HG02852 (cell line): Measurements from ENCODE around the gene ZNF76.
"Not testable (repeated sequence)": the region's sequence is repeated elsewhere in the genome, so short reads cannot be mapped to it uniquely, and the experiment has no call there.

Source experiments
- ATAC-seq: cut with Tn5 transposase; IDR thresholded peaks from one replicate; pipeline ENCODE4 v1.9.1; 2021; ENCODE audit warnings: mild to moderate bottlenecking, moderate library complexity; ENCODE audit not compliant: unreplicated experiment

Gene ZNF76

DNA sequence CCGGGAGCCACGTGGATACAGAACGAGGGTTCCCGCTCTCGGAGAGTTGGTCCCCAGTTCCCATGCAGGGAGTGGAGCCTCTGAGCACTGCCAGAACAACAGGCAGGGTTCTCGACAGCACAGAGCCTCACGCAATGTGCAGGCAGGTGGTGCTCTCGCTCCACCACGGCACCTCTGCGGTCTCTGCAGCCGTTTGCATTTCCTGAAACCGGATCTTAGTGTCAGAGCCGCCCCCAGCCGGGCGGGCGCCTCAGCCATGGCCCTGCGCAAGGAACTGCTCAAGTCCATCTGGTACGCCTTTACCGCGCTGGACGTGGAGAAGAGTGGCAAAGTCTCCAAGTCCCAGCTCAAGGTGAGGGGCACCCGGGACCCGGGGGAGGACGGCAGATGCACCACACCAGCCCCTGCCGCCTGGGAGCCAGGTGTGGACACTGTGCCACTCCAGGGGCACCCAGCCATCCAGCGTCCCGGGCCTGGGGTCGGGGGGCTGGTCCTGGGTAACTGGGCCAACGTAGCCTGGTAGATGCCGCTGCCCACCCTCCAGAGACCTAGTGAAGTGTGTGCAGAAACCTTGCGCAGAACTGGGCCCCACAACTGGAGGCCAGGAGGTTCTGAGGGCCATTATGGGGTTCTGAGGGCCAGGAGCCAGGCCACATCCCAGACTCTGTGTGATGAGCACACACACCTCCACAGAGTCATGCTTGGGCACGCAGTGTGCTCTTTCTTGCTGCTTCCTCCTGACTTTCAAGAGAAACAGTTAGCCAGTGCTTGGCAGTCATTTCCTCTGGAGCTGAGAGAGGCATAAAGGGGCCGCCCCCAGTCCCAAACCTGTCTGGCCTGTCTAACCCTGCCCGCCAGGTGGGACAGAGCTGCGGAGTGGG lies 38.3 kb downstream of the ZNF76 start, which contains the start of gene DEF6:
Gene DEF6, plus strand, starts transcription at position 218 of the 881 bp plus-strand sequence. Its CDS starts 39 bp downstream, at position 257.
- peak; percentile 83 for ATAC-seq

DNA sequence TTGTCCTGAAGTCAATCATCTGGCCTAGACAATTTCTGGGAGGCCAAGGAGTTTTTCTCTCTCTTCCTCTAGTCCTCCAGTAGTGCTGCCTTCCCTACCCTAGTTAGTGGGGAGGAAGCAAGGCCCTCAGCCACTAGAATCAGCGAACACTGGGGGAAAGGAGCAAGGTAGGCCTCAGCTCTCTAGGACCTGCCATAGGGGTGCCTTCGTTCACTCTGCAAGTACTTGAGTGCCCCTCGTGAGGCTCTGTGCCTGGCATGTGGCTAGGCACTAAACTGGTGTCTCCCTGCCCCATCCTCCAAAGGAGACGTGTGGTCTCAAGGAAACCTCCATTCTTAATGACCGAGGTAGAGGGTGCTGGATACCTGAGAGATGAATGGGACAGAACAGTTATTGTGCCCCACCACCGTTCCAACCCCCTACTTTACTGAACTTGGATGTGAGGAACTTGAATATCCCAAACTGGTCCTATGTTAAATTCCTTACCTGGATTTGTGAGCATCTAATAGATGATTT lies 39.1 kb downstream of the ZNF76 start:
- ATAC-seq, result no peak

DNA sequence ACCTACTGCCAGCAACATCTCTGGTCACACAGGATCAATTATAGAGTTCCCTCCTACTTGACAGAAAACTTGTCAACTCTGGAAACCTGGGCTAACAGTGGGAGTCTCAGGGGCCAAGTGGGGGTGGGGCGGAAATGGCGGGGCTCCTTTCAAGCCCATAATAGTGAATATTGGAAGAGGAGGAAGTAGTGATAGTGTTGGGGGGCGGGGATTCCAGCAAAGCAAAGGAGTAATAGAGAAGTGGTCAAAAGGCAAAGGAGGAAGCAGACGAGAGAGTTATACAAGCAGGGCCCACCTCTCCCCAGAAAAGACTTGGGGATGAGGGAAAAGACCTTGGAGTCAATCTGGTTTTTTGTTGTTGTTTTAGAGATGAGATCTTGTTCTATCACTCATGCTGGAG lies 40.1 kb downstream of the ZNF76 start:
- no peak for ATAC-seq

DNA sequence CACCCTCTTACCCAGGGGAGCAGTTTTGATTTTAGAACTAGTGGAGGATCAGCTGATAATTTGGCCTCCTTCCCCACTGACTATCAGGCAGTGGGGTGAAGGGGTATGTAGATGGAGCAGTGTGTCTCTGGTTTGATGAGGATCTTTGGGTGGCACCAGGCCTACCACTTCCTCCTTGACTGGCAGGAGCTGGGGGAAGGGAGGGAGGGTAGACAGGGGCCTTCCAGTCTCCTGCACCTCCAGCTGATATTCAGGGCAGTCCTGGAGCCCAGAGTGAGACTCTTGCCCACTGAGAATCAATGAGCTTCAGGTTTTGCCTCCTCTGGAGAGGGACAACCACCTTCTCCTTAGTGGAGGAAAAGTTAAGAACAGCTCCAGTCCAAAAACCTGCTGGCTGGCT lies 41.3 kb downstream of the ZNF76 start:
- ATAC-seq, result no peak

DNA sequence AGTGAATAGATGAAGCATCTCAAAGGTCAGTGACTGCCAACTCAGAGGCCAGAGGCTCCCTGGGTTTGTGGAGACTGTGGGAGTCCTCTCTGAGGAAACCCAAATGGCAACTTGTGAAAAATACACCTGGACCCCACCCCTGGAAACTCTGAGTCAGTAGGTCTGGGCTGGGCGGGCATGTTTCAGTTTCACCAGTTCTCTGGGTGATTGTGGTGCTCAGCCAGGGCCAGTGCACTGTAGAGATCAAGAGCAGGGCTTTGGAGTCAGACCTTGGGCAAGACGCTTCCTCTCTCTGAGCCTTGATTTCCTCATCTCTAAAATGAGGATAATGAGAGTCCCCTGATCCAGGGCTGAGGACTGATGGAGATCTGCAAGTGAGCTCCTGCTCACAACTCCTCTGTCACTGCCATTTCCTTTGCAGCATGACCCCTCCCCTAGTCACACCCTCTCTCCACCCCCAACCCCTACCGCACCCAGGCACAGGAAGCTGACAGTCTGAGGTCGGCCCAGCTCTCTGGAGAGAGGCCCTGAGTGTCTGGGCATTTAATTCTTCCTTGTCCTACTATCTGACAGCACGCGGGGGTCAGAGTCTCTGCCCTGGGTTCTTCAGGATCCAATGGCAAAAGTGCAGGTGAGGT lies 43.2 kb downstream of the ZNF76 start:
- peak; percentile 77 for ATAC-seq

DNA sequence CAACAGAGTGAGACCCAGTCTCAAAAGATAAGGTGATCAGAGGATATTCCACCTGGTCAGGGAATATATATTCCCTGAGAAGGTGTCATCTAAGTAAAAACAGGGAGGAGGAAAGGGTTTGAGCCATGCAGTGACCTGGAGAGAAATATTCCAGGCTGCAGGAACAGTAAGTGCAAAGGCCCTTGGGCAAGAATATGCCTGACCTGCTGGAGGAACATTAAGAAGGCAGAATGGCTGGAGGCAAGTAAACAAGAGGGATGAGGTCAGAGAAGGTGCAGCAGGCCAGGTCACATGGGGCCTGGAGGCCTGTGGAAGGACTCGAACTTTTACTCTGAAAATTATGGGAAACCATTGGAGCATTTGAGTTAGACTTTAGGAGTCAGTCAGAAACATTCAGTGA lies 44.8 kb downstream of the ZNF76 start:
- no peak for ATAC-seq

DNA sequence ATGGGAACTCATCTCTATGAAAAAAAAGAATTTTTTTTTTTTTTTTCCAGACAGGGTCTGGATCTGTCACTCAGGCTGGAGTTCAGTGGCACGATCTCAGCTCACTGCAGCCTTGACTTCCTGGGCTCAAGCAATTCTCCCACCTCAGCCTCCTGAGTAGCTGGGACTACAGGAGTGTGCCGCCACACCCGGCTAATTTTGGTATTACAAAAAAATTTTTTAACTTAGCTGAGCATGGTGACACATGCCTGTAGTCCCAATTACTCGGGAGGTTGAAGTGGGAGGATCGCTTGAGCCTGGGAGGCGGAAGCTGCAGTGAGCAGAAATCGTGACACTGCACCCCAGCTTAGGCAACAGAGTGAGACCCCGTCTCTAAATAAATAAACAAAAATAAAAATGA lies 45.6 kb downstream of the ZNF76 start:
- no peak for ATAC-seq

DNA sequence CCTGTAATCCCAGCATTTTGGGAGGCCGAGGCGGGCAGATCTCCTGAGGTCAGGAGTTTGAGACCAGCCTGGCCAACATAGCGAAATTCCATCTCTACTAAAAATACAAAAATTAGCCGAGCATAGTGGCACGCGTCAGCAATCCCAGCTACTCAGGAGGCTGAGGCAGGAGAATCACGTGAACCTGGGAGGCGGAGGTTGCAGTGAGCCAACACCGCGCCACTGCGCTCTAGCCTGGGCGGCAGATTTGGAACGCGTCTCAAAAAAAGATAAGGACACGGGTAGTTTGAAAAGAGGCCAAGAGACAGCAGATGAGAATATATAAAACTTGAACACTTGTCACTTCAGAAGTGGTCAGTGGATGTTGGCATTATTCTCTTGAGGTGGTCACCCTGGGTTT lies 47.6 kb downstream of the ZNF76 start:
- not testable (repeated sequence) for ATAC-seq

DNA sequence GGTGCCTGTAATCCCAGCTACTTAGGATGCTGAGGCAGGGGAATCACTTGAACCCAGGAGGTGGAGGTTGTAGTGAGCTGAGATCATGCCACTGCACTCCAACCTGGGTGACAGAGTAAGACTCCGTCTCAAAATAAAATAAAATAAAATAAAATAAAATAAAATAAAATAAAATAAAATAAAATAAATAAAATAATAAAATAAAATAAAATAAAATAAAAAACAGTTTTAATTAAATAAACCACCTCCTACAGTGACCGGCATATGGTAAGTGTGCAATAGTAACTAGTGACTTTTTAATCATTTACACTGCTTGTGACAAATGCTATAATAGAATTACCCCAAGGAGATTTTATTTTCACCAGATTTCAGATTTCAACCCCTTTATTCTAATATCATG lies 49.0 kb downstream of the ZNF76 start:
- not testable (repeated sequence) for ATAC-seq

DNA sequence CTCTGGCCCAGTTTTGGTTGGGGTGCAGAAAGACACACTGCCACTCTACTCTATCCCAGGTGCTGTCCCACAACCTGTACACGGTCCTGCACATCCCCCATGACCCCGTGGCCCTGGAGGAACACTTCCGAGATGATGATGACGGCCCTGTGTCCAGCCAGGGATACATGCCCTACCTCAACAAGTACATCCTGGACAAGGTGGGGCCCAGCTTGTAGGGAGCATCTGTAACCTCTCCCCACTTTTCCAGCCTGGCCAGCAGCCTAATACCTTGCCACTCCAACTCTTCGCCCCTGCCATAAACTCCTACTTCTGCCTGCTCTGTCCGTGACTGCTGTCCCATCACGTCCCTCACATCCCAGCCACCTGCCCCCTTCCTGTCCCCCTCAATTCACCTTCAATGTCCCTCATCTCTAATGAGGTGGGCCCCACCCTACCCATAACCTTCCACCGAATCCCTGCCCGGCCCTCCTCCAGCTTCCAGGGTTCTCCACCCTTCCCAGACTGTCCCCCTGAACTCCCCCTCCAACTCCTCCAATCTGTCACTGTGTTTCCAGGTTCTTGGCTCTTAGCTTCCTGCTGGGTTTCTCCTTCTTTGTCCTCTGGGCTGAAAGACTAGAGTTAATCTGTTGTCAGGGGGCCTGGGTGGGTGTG lies 50.2 kb downstream of the ZNF76 start:
- ATAC-seq, result no peak

DNA sequence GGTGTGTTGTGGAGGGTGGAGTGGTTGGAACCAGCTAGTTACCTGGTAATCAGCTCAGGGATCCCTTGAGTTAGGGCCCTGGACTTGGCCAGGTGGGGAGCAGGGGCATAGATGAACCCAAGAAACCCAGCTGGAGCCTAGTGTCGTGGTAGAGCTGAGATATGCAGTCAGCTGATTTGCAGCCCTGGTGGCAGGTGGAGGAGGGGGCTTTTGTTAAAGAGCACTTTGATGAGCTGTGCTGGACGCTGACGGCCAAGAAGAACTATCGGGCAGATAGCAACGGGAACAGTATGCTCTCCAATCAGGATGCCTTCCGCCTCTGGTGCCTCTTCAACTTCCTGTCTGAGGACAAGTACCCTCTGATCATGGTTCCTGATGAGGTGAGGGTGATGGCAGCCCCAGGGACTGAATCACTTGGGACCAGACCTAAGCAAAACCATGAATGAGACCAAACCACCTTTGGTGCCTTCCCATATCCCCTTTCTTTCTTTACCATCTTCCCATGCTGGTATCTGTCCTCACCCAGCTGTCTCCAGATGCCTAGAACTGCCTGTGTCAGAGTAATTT lies 50.8 kb downstream of the ZNF76 start:
- ATAC-seq, result no peak

DNA sequence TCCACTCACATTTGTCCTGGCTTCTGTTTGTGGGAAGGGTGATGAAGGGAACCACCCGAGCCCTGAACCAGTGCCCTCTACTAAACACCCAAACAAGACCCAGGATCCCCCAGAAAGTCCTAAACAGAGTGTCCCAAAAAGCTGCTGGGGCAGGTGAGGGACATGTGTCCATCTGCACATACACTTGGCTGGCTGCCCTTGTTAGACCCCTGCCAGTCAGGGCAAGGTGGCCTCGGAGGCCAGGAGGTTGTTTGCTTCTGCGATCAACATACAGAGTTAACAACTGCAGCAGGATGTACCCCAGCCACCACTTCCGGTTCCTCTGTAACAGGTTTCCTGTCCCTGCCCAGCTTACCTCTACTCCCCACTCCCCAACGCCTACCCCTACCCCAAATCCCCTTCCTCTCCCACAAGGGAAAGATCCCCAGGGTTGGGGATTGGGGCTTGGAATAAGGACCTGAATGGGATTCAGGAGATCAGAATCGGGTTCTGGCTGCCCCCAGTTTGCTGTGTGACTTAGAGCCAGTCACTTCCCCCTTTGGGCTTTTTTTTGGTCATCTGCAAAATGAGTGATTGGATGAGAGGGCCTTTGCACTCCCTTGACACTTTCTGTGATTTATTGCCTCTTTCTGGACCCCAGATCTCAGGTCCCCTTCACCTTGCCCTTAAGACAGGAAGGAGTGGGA lies 52.0 kb downstream of the ZNF76 start:
- ATAC-seq, result no peak

DNA sequence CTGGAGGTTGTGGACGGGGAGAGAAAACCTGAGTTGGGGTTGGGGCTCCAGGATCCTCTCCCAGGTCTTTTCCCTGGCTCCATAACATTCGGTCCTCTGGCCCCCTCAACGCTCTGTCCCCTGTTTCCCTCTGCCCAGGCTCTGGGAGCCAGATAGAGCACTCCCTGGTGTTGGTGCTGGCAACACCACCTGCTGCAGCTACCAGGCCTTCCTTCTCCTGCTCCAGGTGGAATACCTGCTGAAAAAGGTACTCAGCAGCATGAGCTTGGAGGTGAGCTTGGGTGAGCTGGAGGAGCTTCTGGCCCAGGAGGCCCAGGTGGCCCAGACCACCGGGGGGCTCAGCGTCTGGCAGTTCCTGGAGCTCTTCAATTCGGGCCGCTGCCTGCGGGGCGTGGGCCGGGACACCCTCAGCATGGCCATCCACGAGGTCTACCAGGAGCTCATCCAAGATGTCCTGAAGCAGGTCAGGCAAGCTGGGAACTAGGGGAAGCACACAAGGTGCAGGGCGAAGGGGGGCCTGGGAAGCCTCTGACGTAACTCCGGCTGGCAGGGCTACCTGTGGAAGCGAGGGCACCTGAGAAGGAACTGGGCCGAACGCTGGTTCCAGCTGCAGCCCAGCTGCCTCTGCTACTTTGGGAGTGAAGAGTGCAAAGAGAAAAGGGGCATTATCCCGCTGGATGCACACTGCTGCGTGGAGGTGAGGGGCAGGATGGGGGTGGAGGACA lies 52.7 kb downstream of the ZNF76 start:
- no peak for ATAC-seq

DNA sequence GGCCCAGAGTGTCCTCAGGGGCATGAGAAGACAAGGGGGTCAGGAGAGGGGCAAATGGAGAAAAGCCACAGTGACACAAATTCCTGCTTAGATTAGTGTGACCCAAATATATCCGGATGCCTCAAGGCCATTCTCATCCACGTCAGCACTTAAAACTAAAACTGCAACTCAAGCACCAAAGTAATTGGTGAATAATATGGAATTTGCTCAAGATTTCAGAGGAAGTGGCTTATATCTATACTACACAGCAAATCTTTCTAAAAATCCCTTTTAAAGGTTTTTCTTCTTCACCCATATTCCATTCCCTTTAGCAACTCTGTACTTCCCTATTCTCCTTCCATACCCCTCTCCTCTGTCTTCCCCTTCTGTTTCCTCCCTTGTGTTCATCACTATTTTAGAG lies 53.3 kb downstream of the ZNF76 start:
- no peak for ATAC-seq

DNA sequence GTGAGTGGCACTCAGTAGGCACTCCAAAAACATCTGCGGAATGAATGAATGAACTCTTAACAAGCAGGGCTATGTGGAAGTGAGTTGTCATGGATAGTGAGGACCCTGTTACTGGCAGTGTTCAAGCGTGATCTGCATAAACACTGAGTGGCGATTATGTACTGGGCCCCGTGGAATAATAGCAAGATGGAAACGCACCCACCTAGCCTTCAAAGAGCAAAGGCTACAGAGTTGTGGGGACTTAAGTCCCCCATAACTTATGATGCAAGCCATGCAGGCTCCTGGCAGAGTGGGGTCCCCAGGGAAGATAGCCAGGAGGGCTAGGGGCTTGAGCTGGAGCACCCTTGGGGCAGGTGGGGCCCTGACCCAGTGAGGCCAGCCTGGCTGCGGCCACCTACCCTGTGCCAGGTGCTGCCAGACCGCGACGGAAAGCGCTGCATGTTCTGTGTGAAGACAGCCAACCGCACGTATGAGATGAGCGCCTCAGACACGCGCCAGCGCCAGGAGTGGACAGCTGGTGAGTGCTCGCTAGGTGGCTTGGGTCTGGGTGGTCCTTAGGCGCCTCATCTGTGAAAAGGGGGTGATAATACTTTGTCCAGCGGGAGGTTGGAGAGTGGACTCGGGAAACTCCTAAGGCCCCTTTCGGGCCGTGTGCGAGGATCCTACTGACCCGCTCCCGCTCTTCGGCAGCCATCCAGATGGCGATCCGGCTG lies 58.1 kb downstream of the ZNF76 start:
- no peak for ATAC-seq

DNA sequence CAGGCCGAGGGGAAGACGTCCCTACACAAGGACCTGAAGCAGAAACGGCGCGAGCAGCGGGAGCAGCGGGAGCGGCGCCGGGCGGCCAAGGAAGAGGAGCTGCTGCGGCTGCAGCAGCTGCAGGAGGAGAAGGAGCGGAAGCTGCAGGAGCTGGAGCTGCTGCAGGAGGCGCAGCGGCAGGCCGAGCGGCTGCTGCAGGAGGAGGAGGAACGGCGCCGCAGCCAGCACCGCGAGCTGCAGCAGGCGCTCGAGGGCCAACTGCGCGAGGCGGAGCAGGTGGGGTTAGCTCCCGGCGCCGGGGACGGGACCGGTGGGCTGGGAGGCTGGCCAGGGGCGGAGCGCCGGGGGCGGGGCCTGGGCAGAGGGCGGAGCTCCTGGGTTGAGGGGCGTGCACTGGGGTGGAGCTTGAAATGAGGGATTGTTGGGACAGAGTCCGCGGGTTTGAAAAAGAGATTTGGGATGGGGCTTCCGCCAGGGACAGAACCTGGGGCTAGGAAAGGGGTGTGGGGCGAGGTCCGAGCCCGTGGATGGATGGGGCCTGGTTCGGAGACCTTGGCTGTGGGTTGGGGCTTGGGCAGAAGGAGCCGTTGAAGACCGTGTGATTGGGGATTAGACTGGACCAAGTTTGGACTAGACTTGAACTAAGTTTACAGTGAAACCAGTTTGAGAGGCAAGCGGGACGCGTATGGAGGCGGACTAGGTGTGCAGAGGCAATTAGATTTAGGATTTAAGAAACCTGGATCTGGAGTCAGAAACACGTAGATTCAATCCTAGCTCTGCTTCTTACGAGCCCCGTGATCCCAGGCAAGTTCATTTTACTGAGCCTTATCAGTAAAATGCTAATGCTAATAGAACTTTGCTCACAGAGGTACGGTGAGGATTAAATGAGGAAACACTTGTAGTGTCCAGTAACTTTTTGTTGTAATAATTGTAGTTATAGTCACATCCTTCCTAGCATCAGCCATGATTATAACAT lies 58.9 kb downstream of the ZNF76 start:
- ATAC-seq, result no peak

DNA sequence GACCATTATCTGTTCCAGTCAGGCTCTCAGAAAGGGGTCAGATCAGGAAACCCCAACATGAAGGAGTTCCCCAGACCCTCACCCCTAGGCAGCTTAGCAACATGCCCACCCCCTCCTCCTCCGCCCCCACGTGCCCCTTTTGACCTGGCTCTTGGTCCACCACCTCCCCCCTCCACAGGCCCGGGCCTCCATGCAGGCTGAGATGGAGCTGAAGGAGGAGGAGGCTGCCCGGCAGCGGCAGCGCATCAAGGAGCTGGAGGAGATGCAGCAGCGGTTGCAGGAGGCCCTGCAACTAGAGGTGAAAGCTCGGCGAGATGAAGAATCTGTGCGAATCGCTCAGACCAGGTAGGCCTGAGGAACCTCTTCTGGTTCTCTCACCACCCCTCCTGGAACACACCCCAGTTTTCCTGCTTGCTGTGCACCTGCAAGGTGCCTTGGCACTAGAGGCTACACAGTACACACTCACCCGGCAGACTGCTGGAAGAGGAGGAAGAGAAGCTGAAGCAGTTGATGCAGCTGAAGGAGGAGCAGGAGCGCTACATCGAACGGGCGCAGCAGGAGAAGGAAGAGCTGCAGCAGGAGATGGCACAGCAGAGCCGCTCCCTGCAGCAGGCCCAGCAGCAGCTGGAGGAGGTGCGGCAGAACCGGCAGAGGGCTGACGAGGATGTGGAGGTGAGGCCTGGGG lies 60.0 kb downstream of the ZNF76 start:
- no peak for ATAC-seq

DNA sequence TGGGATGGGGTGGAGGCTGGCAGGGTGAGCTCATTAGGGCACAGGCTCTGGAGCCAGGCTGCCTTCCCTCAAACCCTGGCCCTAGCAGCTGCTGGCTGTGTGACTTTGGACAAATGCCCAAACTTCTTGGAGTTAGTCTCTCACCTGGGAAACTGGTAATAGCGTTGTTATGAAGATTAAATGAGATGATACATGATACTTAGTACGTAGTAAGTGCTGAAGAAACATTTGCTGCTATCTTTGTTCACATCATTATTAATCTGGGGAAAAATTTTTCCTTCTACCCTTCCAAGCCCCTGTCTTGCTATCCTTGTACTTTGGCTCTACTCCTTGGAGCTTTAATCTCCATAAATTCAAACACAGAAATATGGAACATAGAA lies 60.5 kb downstream of the ZNF76 start:
- ATAC-seq, result no peak
